NCI-H2107 treated with DMSO at 0.1 percent for 48 hours (cell line): Measurements from ENCODE around the gene OSBPL8.
"Not testable (repeated sequence)": the region's sequence is repeated elsewhere in the genome, so short reads cannot be mapped to it uniquely, and the experiment has no call there.

Experiments used
- DNase-seq: peaks from one replicate; lab custom pipeline; 2025; ENCODE audit not compliant: unreplicated experiment; lab: John Stamatoyannopoulos, UW

OSBPL8 gene

DNA sequence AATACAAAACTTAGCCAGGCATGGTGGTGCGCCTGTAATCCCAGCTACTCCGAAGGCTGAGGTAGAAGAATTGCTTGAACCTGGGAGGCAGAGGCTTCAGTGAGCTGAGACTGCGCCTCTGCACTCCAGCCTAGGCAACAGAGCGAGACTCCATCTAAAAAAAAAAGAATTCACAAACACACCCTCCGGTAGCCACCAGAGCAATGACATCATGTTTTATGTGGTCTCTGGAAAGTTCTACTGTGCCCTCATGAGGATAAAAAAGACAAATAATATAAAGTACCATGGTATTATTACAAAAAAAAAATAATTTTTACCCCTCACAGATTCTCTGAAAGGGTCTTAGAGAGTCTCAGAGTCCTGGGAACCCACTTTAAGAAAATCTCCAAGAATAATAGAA lies 81.5 kb downstream of the OSBPL8 start:
- no peak for DNase-seq

GRCh38 chr12:76472862-76473261 lies 86.7 kb downstream of the OSBPL8 start:
- DNase-seq, result not testable (repeated sequence)

DNA sequence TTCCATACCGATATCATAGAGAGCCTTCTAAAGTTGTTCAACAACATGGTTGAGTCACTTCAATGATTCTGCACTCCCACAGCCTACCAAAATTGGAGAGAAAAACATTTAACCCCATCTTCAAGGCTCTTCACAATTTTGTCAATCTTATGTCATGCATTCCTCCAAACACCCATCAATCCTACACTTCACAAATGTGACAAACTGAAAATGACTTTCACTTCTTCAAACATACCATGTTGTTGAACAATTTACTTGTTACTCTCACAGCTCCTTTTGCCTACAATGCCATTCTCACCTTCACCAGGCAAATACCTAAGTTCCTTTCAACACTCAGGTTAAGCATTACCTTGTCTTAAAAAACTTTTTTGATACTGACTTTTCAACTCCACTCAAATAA lies 88.0 kb downstream of the OSBPL8 start:
- no peak for DNase-seq

GRCh38 chr12:76470028-76470939 lies 89.3 kb downstream of the OSBPL8 start:
- no peak for DNase-seq

DNA sequence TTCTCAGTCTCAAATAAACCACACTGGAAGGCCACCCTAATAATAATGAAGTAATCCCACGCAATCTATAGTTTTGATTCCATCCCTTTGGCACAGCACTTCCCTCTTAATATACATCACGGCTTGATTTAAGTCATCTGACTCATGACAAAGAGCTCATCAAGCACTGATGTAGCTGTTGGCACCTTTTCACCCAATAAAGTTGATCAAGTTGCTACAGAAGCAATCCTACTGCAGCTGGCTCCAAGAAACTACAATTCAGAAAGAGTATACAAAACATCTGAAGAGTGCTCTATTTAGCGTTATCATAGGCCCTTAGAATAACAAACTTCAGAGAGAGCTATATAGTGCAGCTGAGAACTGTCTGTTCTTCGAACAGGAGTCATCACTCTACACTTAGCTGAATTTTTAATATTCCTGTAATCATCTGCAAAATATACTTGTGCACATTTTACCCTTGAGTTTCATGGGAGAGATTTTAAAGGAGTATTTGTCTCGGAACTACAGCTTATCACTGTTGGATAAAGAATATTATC lies 94.9 kb downstream of the OSBPL8 start:
- no peak for DNase-seq

DNA sequence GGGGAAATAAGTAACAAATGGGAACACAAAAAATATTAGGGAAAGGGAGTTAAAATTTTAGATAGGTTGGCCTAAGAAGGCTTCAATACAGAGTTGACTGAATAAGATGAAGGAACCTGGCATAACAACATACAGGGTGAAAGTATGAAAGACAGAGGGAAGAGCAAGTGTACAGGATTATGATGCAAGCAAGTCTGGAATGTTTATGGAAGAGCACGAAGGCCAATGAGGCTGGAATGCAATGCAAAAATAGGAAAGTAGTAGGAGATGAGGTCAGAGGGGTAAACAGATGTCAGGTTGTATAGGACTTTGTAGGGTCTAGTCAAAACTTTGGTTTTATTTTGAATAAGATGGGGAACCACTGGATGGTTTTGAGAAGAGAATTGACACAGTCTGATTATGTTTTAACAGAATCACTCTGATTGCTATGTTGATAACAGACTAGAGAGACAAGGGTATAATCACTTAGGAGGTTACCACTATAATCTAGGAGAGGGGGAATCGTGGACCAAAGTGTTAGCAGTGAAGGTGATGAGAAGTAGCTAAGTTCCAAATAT lies 96.8 kb downstream of the OSBPL8 start:
- no peak for DNase-seq

DNA sequence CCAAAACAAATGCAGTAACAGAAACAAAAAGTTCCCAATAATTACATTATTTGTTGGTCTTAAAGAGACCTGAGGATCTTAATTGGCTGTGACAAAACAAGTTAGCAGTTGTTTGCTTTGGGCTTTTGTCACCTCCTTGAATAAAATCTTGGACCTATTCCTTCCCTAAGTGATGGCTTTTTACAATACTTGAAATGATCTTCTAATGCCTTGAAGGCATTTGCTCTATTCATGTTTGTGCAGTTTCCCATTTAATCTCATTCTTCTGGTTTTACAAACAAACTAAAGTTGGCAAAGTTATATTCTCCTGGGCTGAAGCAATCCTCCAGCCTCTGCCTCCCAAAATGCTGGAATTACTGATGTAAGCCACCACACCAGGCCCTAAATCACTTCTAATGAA lies 98.8 kb downstream of the OSBPL8 start:
- no peak for DNase-seq

DNA sequence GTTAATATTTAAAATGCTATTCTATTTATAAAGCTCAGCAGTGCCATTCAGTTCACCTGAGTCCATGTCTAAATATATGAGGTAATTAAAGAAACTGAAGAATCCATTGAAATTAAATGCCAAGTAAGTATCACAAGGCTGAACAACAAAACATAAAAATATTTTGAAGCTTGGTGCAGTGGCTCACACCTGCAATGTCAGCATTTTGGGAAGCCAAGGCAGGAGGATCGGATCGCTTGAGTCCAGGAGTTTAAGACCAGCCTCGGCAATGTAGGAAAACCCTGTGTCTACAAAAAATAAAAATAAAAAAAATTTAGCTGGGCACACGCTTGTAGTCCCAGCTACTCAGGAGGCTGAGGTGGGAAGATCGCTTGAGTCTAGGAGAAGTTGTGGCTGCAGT lies 101.8 kb downstream of the OSBPL8 start:
- DNase-seq, result no peak

- no peak for DNase-seq
Observed at GRCh38 chr12:76457010-76457409, 102.6 kb downstream of the OSBPL8 start.

DNA sequence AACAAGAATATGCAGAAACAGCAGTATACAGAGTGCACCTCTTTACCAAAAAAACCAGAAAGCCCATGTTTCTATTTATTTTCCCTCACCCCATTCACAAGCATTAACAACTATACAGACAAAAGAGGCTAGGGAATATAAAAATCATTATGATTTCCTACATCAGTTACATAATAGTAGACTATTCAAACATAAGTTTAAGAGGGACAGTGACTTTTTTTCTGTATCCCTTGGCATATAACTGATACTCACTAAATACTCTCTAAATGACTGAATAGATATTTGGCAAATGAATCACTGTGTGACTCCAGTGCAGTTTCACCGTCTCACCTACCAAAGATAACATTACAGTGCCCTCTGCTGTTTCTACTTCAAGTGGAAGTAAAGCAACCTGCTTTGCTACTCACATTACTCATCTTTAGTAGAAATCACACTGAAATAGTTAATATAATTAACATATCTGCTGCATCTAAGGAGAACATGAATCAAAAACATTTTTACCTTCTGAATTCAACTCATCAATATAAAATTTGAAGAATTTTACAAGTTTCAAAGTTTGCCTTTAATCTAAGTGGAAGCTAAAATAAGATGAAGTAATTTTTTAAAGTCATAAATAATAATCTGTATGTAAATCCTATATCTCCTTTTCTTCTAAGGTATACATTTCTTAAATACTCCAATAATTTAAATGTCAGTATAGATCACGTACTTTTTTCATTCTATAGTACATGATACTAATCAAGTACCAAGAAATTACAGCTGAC lies 103.8 kb downstream of the OSBPL8 start:
- DNase-seq, result peak; percentile 56

GRCh38 chr12:76451528-76451927 lies 108.0 kb downstream of the OSBPL8 start:
- DNase-seq, result no peak

GRCh38 chr12:76450690-76451089 lies 108.9 kb downstream of the OSBPL8 start:
- no peak for DNase-seq

DNA sequence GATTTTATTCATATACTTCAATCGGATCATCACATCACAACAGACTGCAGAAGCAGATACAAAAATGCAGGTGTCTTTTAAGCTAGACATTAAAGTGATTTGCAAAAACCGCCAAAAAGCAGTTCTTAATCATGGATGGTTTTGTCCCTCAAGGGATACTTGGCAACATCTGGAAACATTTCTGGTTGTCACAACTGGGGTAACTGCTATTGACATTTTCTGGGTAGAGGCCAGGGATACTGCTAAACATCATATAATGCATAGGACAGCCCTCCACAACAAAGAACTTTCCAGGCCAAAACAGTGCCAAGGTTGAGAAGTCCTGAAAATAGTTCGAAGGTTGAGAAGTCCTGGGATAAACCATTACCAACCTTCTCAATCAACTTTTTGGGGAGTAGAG lies 109.6 kb downstream of the OSBPL8 start:
- DNase-seq, result no peak

DNA sequence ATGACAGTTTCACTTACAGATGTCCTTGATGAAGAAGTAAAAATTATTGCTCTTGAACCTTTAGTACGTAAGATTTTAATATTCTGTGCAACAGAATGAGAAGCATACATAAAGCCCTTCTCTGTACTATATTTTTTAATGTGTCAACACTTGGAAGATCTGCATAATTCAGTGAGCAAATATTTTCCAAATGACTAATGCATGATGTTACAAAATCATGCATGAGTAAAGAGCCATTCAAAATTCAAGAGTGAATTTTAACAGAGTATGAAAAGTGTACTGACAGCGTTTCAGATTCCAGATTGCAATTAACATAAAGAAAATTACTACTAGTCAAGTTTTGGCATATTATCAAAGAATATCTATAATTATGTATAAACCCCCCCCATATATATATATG lies 110.0 kb downstream of the OSBPL8 start:
- no peak for DNase-seq

GRCh38 chr12:76449016-76449415 lies 110.6 kb downstream of the OSBPL8 start:
- DNase-seq, result no peak

DNA sequence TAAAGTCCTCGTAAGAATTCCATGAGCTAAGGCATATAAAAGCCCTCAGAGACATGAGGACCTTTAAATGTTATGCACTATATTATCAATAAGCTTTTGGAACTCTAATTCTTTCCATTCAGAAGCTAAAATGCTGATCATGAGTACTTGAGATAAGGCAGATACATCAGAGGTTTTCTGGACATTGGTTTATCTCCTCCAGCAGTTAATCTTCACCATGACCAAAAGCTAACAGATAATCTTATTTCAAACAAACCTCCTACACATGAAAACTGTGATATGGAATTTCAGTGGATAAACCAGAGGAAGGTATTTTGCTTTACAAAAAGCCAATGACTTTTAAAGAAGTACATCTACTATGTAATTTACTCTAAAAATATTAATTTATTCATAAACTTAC lies 113.5 kb downstream of the OSBPL8 start:
- no peak for DNase-seq

GRCh38 chr12:76445462-76445861 lies 114.1 kb downstream of the OSBPL8 start:
- no peak for DNase-seq

GRCh38 chr12:76444408-76444984 lies 115.1 kb downstream of the OSBPL8 start:
- DNase-seq, result no peak

DNA sequence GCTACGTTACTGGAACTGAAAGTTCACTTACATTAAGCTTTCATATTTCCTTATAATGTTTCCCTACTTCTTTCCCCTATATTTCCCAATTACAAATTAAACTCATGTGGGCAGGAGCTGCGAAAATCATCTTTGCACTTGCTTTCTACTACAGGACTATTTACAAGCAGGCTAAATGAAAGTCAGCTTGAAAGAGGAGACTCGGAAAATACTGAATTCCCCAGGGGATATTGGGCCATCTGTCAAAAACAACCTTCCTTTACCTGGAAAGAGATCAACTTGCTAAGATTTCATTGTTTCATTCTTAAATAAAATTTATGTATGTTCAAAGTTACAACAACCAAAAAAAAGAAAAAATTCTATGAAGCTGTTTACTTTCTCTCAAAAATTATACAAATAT lies 118.6 kb downstream of the OSBPL8 start:
- peak; percentile 21 for DNase-seq

DNA sequence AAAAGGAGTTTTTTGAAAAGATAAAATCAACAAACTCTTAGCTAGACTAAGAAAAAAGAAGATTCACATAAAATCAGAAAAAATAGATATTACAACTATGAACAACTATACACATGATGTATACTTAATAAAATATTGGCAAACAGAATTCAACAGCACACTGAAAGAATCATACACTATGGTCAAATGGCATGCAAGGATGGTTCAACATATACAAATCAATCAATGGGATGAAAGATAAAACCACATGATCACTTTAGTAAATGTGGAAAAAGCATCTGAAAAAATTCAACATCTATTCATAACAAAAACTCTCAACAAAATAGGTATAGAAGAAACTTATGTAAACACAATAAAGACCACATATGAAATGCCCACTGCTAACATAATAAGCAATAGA lies 126.8 kb downstream of the OSBPL8 start:
- no peak for DNase-seq

DNA sequence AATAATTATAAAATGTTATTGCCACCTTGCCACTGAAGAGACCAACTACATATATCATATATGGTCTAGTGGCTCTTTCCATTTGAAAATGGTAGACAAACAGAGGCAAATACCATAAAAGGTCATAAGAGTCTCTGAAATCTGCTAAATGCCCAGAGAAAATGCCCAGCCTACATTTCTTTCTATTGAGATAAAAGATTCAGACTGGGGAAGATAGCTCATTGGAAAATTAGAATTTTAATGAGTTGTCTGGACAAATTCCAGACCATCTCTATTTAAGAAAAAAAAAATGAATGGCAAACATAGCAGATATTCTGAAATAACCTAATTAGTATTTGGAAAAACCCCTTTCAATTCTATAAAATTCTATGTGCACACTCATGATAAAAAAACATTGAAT lies 131.5 kb downstream of the OSBPL8 start:
- DNase-seq, result no peak
